Adrenal gland (tissue), 12 donors: ENCODE data around the gene SMIM21. TPM values are rescaled to one million over a fixed set of nuclear protein-coding genes. Genes with fewer than 3 reads are reported as not detected.

Experiments
- DNase-seq, 7 donors: peaks; one replicate each; pipeline ENCODE4 v3.0.0-alpha.2; 2019 to 2020
- H3K27ac ChIP-seq, 5 donors: fragments of 200-600 bp; sonication (generic) in 4 of 5; 1 replicate in 3 of 5; 2 replicates in 2 of 5; pipeline versions ENCODE4 v1.5.1 to v1.8.0; 2016 to 2020; ENCODE audit warnings: mild to moderate bottlenecking in 1 of 5
- H3K27me3 ChIP-seq: fragments of 200-600 bp; 2 replicates; pipeline ENCODE4 v1.8.0; 2021
- H3K36me3 ChIP-seq, 2 donors: fragments of 200-600 bp; replicated peaks in 1 of 2; 1 replicate in 1 of 2; 2 replicates in 1 of 2; pipeline versions ENCODE4 v1.5.1 to v1.8.0; 2018 to 2022
- H3K4me1 ChIP-seq, 2 donors: fragments of 200-600 bp; replicated peaks in 1 of 2; 1 replicate in 1 of 2; 2 replicates in 1 of 2; pipeline versions ENCODE4 v1.5.1 to v1.8.0; 2018 to 2021
- H3K4me3 ChIP-seq, 4 donors: fragments of 200-600 bp; sonication (generic) in 3 of 4; one replicate each; pipeline ENCODE4 v1.5.1; 2016 to 2018
- H3K9me3 ChIP-seq, 3 donors: fragments of 200-600 bp; sonication (generic) in 1 of 3; replicated peaks in 1 of 3; 1 replicate in 2 of 3; 2 replicates in 1 of 3; pipeline versions ENCODE4 v1.5.1 to v1.8.0; 2016 to 2021
- POLR2A ChIP-seq, 2 donors: fragments of 450-650 bp; IDR thresholded peaks; one replicate each; pipeline ENCODE4 v1.6.1; 2017; ENCODE audit warnings: antibody characterized with exemption in 2 of 2, mild to moderate bottlenecking in 2 of 2, moderate library complexity in 1 of 2
- WGBS, 4 donors: extraction: QIAGEN DNeasy Blood & Tissue Kit in 2 of 4; methylation state at CpG; one replicate each; pipeline versions ENCODE4 v1.1.5 to v1.1.7; 2013 to 2017; 5-methylcytosine and 5-hydroxymethylcytosine counted together
- intact Hi-C, 2 donors: fragments of 100-400 bp; cut with DNase I; formaldehyde crosslinking; loops; one replicate each; pipeline versions ENCODE4 v1.14.1 to v1.15.0; 2022 to 2023
- polyA plus RNA-seq, 3 donors: library from polyadenylated mRNA; stranded (reverse); fragments of 200-250 nt in 2 of 3; fragments of 350-450 nt in 1 of 3; fragmentation: Illumina TruSeq in 1 of 3; extraction: RNeasy Lipid Tissue Mini Kit (QIAGEN cat#74804) in 1 of 3; gene quantifications; one replicate each; pipeline ENCODE4 v1.2.3, GENCODE V29; 2013 to 2014
- total RNA-seq, 9 donors: library from RNA; depleted of rRNA in 4 of 9; stranded (reverse); fragments of >200 nt in 4 of 9; fragments of 120-200 nt in 1 of 9; fragmentation: NEBNext Ultra II Directional in 1 of 9; extraction: Animal tissue kit (Norgen Biotek cat#: 25700) in 1 of 9; gene quantifications; one replicate each; pipeline versions ENCODE4 v1.1.0 to v1.2.4, GENCODE V29; 2013 to 2023
- TF ChIP-seq, protein P1 (sequence below), 6 experiments: fragments of 450-650 bp in 4 of 6; fragments of 200-600 bp in 2 of 6; sonication (generic) in 1 of 6; IDR thresholded peaks; 1 replicate in 5 of 6; 2 replicates in 1 of 6; pipeline versions ENCODE4 v1.5.1 to v1.8.0; 2016 to 2021; ENCODE audit warnings: antibody characterized with exemption in 6 of 6, mild to moderate bottlenecking in 2 of 6, moderate library complexity in 1 of 6
- donor health status: healthy with polysubstance abuse.
- donor health status: Bipolar disorder and iron deficiency.
- donor health status: DM: yes; HTN: yes; CAD: no.
- donor health status: DM: no; HTN: no; CAD: no.
- donor health status: DM: no; HTN: no; CAD: no.
- donor health status: DM: yes; HTN: yes; CAD: no.

The SMIM21 gene
- total and polyA plus RNA-seq, 12 donors: not detected

DNA sequence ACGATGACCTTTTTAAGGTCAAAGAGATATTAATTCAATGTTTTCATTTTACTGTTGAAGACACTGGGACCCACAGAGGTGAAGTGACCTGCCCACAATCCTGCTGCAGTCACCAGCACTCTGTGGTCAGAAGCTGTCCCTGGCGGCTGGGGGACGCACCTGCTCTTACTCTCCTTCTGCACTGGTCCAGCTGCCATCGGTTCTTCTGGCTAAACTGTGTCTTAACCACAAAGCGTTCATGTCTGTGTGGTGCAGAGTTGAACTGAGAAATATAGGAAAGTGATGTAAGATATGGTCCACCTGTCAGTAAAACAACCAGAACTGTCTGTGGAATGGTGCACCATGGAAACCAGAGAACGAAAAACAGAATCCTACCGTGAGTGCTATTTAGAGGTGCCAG, 44.9 kb upstream of the SMIM21 start:
- Histone ChIP-seq H3K36me3 (no peaks in the 10 kb centered on the region), H3K27ac (no peak overlapping the region), H3K4me1 (no peaks in the 10 kb centered on the region), H3K27me3 (peaks cover 4% of the 10 kb centered on the region), H3K4me3 (no peak overlapping the region), H3K9me3 (no peaks in the 10 kb centered on the region)
- 86 to 92% (median 89%) methylated on average over 7 of the region's 7 CpGs for WGBS, 4 donors
- intact Hi-C loops: no loop called here
- TF ChIP-seq POLR2A (IDR thresholded peaks at IDR 0.05): no peak
- TF ChIP-seq, protein P1, sequence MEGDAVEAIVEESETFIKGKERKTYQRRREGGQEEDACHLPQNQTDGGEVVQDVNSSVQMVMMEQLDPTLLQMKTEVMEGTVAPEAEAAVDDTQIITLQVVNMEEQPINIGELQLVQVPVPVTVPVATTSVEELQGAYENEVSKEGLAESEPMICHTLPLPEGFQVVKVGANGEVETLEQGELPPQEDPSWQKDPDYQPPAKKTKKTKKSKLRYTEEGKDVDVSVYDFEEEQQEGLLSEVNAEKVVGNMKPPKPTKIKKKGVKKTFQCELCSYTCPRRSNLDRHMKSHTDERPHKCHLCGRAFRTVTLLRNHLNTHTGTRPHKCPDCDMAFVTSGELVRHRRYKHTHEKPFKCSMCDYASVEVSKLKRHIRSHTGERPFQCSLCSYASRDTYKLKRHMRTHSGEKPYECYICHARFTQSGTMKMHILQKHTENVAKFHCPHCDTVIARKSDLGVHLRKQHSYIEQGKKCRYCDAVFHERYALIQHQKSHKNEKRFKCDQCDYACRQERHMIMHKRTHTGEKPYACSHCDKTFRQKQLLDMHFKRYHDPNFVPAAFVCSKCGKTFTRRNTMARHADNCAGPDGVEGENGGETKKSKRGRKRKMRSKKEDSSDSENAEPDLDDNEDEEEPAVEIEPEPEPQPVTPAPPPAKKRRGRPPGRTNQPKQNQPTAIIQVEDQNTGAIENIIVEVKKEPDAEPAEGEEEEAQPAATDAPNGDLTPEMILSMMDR (IDR thresholded peaks at IDR 0.05): no peak
- no peak for DNase-seq

DNA sequence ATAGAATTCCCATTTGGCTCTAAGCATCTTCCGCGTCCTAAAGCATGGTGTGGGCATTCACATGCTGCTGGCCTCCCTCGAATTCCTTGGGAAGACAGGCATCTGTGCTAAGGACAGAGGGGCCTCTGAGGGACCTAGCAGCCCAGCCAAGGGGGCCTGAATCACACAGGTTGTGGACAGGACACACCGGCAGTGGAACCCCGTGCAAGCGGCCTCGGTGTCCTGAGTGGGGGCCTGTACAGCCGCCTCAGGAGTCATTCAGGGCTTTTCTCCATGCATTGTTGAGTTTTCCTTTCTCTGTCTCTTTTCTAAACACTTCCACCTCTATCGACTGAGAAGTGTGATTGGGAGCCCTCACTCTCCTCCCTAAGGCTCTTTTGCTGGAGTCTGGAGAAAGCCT, 44.3 kb upstream of the SMIM21 start:
- WGBS, 4 donors: 85 to 96% (median 90%) methylated on average over 9 of the region's 9 CpGs
- intact Hi-C loops: no loop called here
- H3K4me3 ChIP-seq: no peak overlapping the region
- H3K4me1 ChIP-seq: no peaks in the 10 kb centered on the region
- peaks cover 4% of the 10 kb centered on the region for H3K27me3 ChIP-seq
- no peak for TF ChIP-seq POLR2A (IDR thresholded peaks at IDR 0.05)
- TF ChIP-seq, protein P1 (IDR thresholded peaks at IDR 0.05): no peak
- no peak overlapping the region for H3K27ac ChIP-seq
- no peaks in the 10 kb centered on the region for H3K9me3 ChIP-seq
- no peak for DNase-seq
- no peaks in the 10 kb centered on the region for H3K36me3 ChIP-seq

DNA sequence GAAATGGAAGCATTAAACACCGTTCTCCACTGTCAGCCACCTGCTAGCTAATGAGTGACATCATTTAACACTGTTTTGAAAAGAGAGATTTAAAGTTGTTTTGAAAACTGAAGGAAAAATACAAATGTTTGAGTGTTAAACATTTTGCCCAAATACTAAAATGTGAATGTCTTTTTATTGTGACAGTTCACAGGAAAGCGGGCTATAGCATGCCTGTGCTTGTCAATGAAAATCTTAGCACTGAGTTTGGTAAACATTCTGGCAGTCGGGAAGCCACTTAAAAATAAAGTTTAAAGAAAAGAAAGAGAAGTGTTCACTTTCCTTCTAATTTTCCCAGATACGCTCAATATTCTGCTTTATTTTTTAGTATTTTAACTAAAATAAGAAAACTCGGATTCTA, 40.3 kb upstream of the SMIM21 start:
- Histone ChIP-seq H3K27me3 (peaks cover 4% of the 10 kb centered on the region), H3K27ac (no peak overlapping the region), H3K4me3 (no peak overlapping the region), H3K4me1 (no peaks in the 10 kb centered on the region), H3K36me3 (no peaks in the 10 kb centered on the region), H3K9me3 (no peaks in the 10 kb centered on the region)
- DNase-seq: no peak
- WGBS, 4 donors: 85 to 88% (median 86%) methylated on average over 5 of the region's 5 CpGs
- TF ChIP-seq POLR2A (IDR thresholded peaks at IDR 0.05): no peak
- TF ChIP-seq, protein P1 (IDR thresholded peaks at IDR 0.05): no peak
- intact Hi-C loops: no loop called here

DNA sequence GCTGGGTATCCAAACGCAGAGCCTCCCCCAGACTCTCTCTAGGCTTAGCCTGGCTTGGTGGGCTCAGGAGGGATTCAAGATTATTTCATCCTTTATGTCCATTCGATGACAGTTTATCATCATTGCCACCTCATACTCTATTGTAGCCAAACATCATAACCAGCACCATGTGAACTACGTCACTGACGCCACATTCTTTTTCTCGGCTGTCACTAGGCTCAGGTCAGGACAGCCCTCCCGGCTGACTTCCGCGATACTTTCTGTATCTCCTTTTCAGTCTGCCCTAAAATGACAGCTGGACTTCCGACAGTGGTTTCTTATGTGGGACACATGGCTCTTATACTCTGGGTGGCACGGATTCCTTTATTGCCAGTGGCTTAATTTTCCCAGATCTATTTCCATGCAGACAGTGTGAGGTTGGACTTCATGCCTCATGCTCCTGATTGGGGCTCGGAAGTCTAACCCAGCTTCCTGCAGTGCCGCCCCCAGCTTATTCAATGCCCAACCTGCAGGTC, 39.8 kb upstream of the SMIM21 start:
- Histone ChIP-seq H3K27ac (no peak overlapping the region), H3K4me3 (no peak overlapping the region), H3K4me1 (no peaks in the 10 kb centered on the region), H3K36me3 (no peaks in the 10 kb centered on the region), H3K9me3 (no peaks in the 10 kb centered on the region), H3K27me3 (peaks cover 4% of the 10 kb centered on the region)
- whole genome bisulfite sequencing, 4 donors: 87 to 93% (median 88%) methylated on average over 11 to 12 of the region's 12 CpGs
- no peak for DNase-seq
- intact Hi-C loops: no loop called here
- TF ChIP-seq, protein P1 (IDR thresholded peaks at IDR 0.05): no peak
- TF ChIP-seq POLR2A (IDR thresholded peaks at IDR 0.05): no peak
